GM12878 (cell line): Measurements from ENCODE around the gene COX17. TPM values are rescaled to one million over a fixed set of nuclear protein-coding genes. Genes with fewer than 3 reads are reported as not detected.

Experiments
- ATAC-seq: fragments of 200-7000 bp; cut with Tn5 transposase; 3 replicates; pipeline ENCODE4 v1.9.1; 2020; ENCODE audit warnings: mild to moderate bottlenecking, moderate library complexity
- BruUV-seq: library from RNA; stranded (reverse); fragments of 400-500 nt; replicated peaks from 2 replicates; lab custom pipeline; 2021; lab: Mats Ljungman, UMichigan
- CTCF ChIA-PET: fragments of 300-600 bp; sonication (Branson Sonifier 250); formaldehyde crosslinking; extraction: SDS; loops from one replicate; lab custom pipeline; 2021; ENCODE audit warnings: inconsistent platforms; lab: Yijun Ruan, JAX
- POLR2A ChIA-PET: fragments of 350-600 bp; formaldehyde crosslinking; extraction: SDS; loops from one replicate; lab custom pipeline; 2021; ENCODE audit warnings: inconsistent platforms; lab: Charles Lee
- RAD21 ChIA-PET: fragments of 300-600 bp; sonication (Branson Sonifier 250); formaldehyde crosslinking; loops from one replicate; lab custom pipeline; 2023; ENCODE audit warnings: antibody characterized with exemption; ENCODE audit not compliant: unreplicated experiment; lab: Charles Lee
- SMC1A ChIA-PET: fragments of 300-600 bp; sonication (Branson Sonifier 250); formaldehyde crosslinking; loops from one replicate; lab custom pipeline; 2023; ENCODE audit not compliant: unreplicated experiment, uncharacterized antibody; lab: Charles Lee
- DNase-seq: peaks from one replicate; pipeline ENCODE4 v3.0.0-alpha.2; 2011; ENCODE audit warnings: low read depth, low spot score
- FAIRE-seq: peaks from 3 replicates; lab custom pipeline; 2011; peaks lifted over from hg19 to GRCh38; lab: Jason Lieb, UNC
- H2AFZ ChIP-seq: 2 replicates; pipeline ENCODE4 v1.6.0; 2011; ENCODE audit warnings: low read depth, low read length, control low read depth; ENCODE audit not compliant: control insufficient read depth
- H3K27ac ChIP-seq: 2 replicates; pipeline ENCODE4 v1.5.1; 2011; ENCODE audit warnings: control low read depth; ENCODE audit not compliant: control insufficient read depth, insufficient read depth
- H3K27me3 ChIP-seq, 2 experiments: replicated peaks in 1 of 2; 2 replicates each; pipeline versions ENCODE4 v1.6.0 to v1.6.1; 2011; ENCODE audit warnings: low read length in 1 of 2; ENCODE audit not compliant: control insufficient read depth in 2 of 2, insufficient read depth in 2 of 2
- H3K36me3 ChIP-seq, 2 experiments: 2 replicates each; pipeline ENCODE4 v1.5.1; 2011; ENCODE audit warnings: low read length in 1 of 2; ENCODE audit not compliant: control insufficient read depth in 2 of 2, insufficient read depth in 2 of 2
- H3K4me1 ChIP-seq: 2 replicates; pipeline ENCODE4 v1.6.1; 2011; ENCODE audit warnings: mild to moderate bottlenecking, low read length, moderate library complexity, mixed read lengths; ENCODE audit not compliant: control insufficient read depth, insufficient read depth
- H3K4me2 ChIP-seq: 2 replicates; pipeline ENCODE4 v1.6.0; 2011; ENCODE audit warnings: control low read depth; ENCODE audit not compliant: control insufficient read depth, insufficient read depth
- H3K4me3 ChIP-seq: fragments of 200-600 bp; sonication (generic); 2 replicates; pipeline ENCODE4 v1.5.1; 2016
- H3K79me2 ChIP-seq: 2 replicates; pipeline ENCODE4 v1.6.0; 2011; ENCODE audit warnings: low read length; ENCODE audit not compliant: control insufficient read depth, insufficient read depth
- H3K9ac ChIP-seq: 2 replicates; pipeline ENCODE4 v1.8.0; 2011; ENCODE audit warnings: low read length, control low read depth, mixed read lengths; ENCODE audit not compliant: control insufficient read depth, insufficient read depth
- H3K9me3 ChIP-seq: replicated peaks from 3 replicates; pipeline ENCODE4 v1.5.1; 2011; ENCODE audit warnings: mild to moderate bottlenecking, low read length; ENCODE audit not compliant: control insufficient read depth, insufficient read depth
- H4K20me1 ChIP-seq: 2 replicates; pipeline ENCODE4 v1.6.0; 2011; ENCODE audit not compliant: control insufficient read depth, insufficient read depth
- ATF2 ChIP-seq: IDR thresholded peaks from 2 replicates; pipeline ENCODE4 v1.6.1; 2012; ENCODE audit warnings: low read length, inconsistent platforms
- CHD2 ChIP-seq: IDR thresholded peaks from 2 replicates; pipeline ENCODE4 v1.6.1; 2011; ENCODE audit warnings: low read depth, low read length, improper control_type of control experiment, borderline replicate concordance
- CHD4 ChIP-seq: fragments of 200-600 bp; sonication (generic); IDR thresholded peaks from 2 replicates; pipeline ENCODE4 v1.6.1; 2016; ENCODE audit warnings: mild to moderate bottlenecking
- E2F4 ChIP-seq: IDR thresholded peaks from 2 replicates; pipeline ENCODE4 v1.6.1; 2012; ENCODE audit warnings: low read depth, low read length, improper control_type of control experiment
- EP300 ChIP-seq, 2 experiments: fragments of 150-350 bp in 1 of 2; IDR thresholded peaks; 2 replicates each; pipeline ENCODE4 v1.6.1; 2011 to 2012; ENCODE audit warnings: low read depth in 2 of 2, low read length in 2 of 2, borderline replicate concordance in 1 of 2, improper control_type of control experiment in 1 of 2, inconsistent platforms in 1 of 2; ENCODE audit not compliant: control insufficient read depth in 1 of 2
- HDAC6 ChIP-seq: fragments of 200-600 bp; sonication (generic); IDR thresholded peaks from one replicate; pipeline ENCODE4 v1.8.0; 2017; ENCODE audit warnings: antibody characterized with exemption; ENCODE audit not compliant: unreplicated experiment
- HDGF ChIP-seq: fragments of 450-650 bp; IDR thresholded peaks from 2 replicates; pipeline ENCODE4 v1.6.1; 2016; ENCODE audit warnings: antibody characterized with exemption
- IKZF1 ChIP-seq: fragments of 450-650 bp; conservative IDR thresholded peaks from 2 replicates; pipeline ENCODE4 v1.6.1; 2017; ENCODE audit warnings: antibody characterized with exemption, mild to moderate bottlenecking
- MEF2A ChIP-seq: IDR thresholded peaks from 2 replicates; pipeline ENCODE4 v1.6.1; 2011; ENCODE audit warnings: low read depth, mild to moderate bottlenecking, low read length, moderate library complexity; ENCODE audit not compliant: insufficient read depth
- NKRF ChIP-seq: fragments of 450-650 bp; conservative IDR thresholded peaks from 2 replicates; pipeline ENCODE4 v1.6.1; 2017; ENCODE audit warnings: mild to moderate bottlenecking, moderate library complexity
- NR2C2 ChIP-seq: IDR thresholded peaks from 2 replicates; pipeline ENCODE4 v1.6.1; 2011; ENCODE audit warnings: borderline replicate concordance, low read depth; ENCODE audit not compliant: control insufficient read depth, insufficient read length
- NR2F1 ChIP-seq: fragments of 450-650 bp; conservative IDR thresholded peaks from 2 replicates; pipeline ENCODE4 v1.6.1; 2017; ENCODE audit warnings: mild to moderate bottlenecking
- SREBF2 ChIP-seq: IDR thresholded peaks from 2 replicates; pipeline ENCODE4 v1.6.1; 2012; ENCODE audit warnings: mild to moderate bottlenecking, low read length
- WGBS: methylation state at CpG from one replicate; pipeline ENCODE4 v1.1.6; 2016; ENCODE audit warnings: low lambda C conversion rate; ENCODE audit not compliant: insufficient replicate concordance, insufficient coverage; ENCODE audit errors: missing lambda C conversion rate; 5-methylcytosine and 5-hydroxymethylcytosine counted together
- in situ Hi-C: fragments of 300-500 bp; cut with MboI; formaldehyde crosslinking; loops from 9 replicates; pipeline ENCODE4 v1.14.3; 2018; ENCODE audit warnings: mixed read lengths
- intact Hi-C: fragments of 100-400 bp; cut with micrococcal nuclease; formaldehyde crosslinking; loops from one replicate; pipeline ENCODE4 v1.14.2; 2022; ENCODE audit not compliant: unreplicated experiment
- polyA plus RNA-seq, 11 experiments: library from polyadenylated mRNA; depleted of rRNA in 4 of 11; unstranded in 6 of 11; stranded (reverse) in 5 of 11; fragments of >200 nt; fragmentation: Nextera tagmentation in 4 of 11; fragmentation: Illumina TruSeq in 1 of 11; extraction: Ambion mirVana in 4 of 11; extraction: Trizol in 1 of 11; gene quantifications; 1 replicate in 1 of 11; 2 replicates in 10 of 11; pipeline versions ENCODE4 v1.2.1 to v1.2.3, GENCODE V29; 2011 to 2016; ENCODE audit warnings: inconsistent platforms in 2 of 11, missing spikeins in 2 of 11, low read depth in 1 of 11
- total RNA-seq, 4 experiments: library from RNA; depleted of rRNA in 3 of 4; stranded (reverse); fragments of >200 nt in 3 of 4; fragmentation: Illumina TruSeq in 1 of 4; extraction: Trizol in 1 of 4; gene quantifications; 2 replicates each; pipeline versions ENCODE4 v1.2.1 to v1.2.3, GENCODE V29; 2013 to 2021
- TF ChIP-seq, protein P1 (sequence below), 3 experiments: IDR thresholded peaks in 2 of 3; conservative IDR thresholded peaks in 1 of 3; 2 replicates each; pipeline ENCODE4 v1.5.1; 2011; ENCODE audit warnings: low read depth in 3 of 3, low read length in 3 of 3, mild to moderate bottlenecking in 3 of 3, control low read depth in 2 of 3, moderate library complexity in 2 of 3, inconsistent platforms in 1 of 3, mixed read lengths in 1 of 3; ENCODE audit not compliant: control insufficient read depth in 2 of 3, insufficient read depth in 1 of 3; ENCODE audit errors: extremely low read depth in 1 of 3

Gene COX17
- total and polyA plus RNA-seq, 10 of the 15 experiments (the other 5 are each of a cell fraction or from before 2014, with no cell fraction given), result 111 to 717 (median 243) TPM

- WGBS, result 88% methylated on average over 7 of the region's 7 CpGs
- no peaks in the 10 kb centered on the region; a peak in 2 of 4 replicates for H3K36me3 ChIP-seq
- H3K79me2 ChIP-seq, result no peaks in the 10 kb centered on the region
- in situ Hi-C loops (no loop called here), intact Hi-C loops (no loop called here)
- no peak overlapping the region for H3K9ac ChIP-seq
- H3K9me3 ChIP-seq, result no peaks in the 10 kb centered on the region
- 0 out of 2 replicates have a peak, but pooled peaks cover under 1% of the 10 kb centered on the region for H3K4me1 ChIP-seq
- FAIRE-seq, result no peak
- H3K27ac ChIP-seq, result no peak overlapping the region
- ChIA-PET POLR2A (no interaction called here), SMC1A (interaction anchor here (1.5 kb wide), 1 partner anchor 10 kb away, joined by 8 read pairs; no protein-coding TSS in a partner anchor), RAD21 (interaction anchor here (1.0 kb wide), 1 partner anchor 51 kb away, joined by 3 read pairs; no protein-coding TSS in a partner anchor), CTCF (no interaction called here)
- no peaks in the 10 kb centered on the region for H4K20me1 ChIP-seq
- no peaks in the 10 kb centered on the region for H3K27me3 ChIP-seq
- no peak for ATAC-seq
- BruUV-seq, result no TSS peak
- no peak for DNase-seq
- no peak overlapping the region for H3K4me2 ChIP-seq
- H3K4me3 ChIP-seq, result no peak overlapping the region
- no peak overlapping the region for H2AFZ ChIP-seq
- TF ChIP-seq ATF2, result no peak
- TF ChIP-seq NR2C2, result no peak
- TF ChIP-seq CHD2, result no peak
- TF ChIP-seq, protein P1, sequence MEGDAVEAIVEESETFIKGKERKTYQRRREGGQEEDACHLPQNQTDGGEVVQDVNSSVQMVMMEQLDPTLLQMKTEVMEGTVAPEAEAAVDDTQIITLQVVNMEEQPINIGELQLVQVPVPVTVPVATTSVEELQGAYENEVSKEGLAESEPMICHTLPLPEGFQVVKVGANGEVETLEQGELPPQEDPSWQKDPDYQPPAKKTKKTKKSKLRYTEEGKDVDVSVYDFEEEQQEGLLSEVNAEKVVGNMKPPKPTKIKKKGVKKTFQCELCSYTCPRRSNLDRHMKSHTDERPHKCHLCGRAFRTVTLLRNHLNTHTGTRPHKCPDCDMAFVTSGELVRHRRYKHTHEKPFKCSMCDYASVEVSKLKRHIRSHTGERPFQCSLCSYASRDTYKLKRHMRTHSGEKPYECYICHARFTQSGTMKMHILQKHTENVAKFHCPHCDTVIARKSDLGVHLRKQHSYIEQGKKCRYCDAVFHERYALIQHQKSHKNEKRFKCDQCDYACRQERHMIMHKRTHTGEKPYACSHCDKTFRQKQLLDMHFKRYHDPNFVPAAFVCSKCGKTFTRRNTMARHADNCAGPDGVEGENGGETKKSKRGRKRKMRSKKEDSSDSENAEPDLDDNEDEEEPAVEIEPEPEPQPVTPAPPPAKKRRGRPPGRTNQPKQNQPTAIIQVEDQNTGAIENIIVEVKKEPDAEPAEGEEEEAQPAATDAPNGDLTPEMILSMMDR (IDR thresholded peaks at IDR 0.05 in 2 of 3, conservative IDR thresholded peaks at IDR 0.05 in 1 of 3; ENCODE audit: control insufficient read depth in 2 of 3, extremely low read depth in 1 of 3, insufficient read depth in 1 of 3, low read depth in 3 of 3, low read length in 3 of 3), result no peak
- no peak for TF ChIP-seq SREBF2
- TF ChIP-seq NR2F1, result no peak
- TF ChIP-seq CHD4, result no peak
- TF ChIP-seq E2F4, result no peak
- no peak for TF ChIP-seq MEF2A
- no peak for TF ChIP-seq IKZF1
- no peak for TF ChIP-seq NKRF
- no peak for TF ChIP-seq HDAC6
- no peak for TF ChIP-seq HDGF
- TF ChIP-seq EP300 (IDR thresholded peaks at IDR 0.05; ENCODE audit: borderline replicate concordance in 1 of 2, control insufficient read depth in 1 of 2, low read depth in 2 of 2, low read length in 2 of 2), result no peak
Observed at GRCh38 chr3:119652306-119653033, 24.7 kb downstream of the COX17 start.
